PC-9 (cell line): ENCODE measurements around the gene RPRML. TPM values are rescaled to one million over a fixed set of nuclear protein-coding genes. Genes with fewer than 3 reads are reported as not detected.
"Not testable (repeated sequence)": the region's sequence is repeated elsewhere in the genome, so short reads cannot be mapped to it uniquely, and the experiment has no call there.

Experiments used
- BruUV-seq: library from RNA; stranded (reverse); fragments of 400-500 nt; replicated peaks from 2 replicates; lab custom pipeline; 2021; lab: Mats Ljungman, UMichigan
- CTCF ChIA-PET: fragments of 300-600 bp; sonication (Branson Sonifier 250); formaldehyde crosslinking; loops from one replicate; lab custom pipeline; 2022; ENCODE audit warnings: antibody characterized with exemption; lab: Charles Lee
- POLR2A ChIA-PET: fragments of 300-600 bp; sonication (Branson Sonifier 250); formaldehyde crosslinking; loops from one replicate; lab custom pipeline; 2022; ENCODE audit warnings: antibody characterized with exemption; ENCODE audit not compliant: unreplicated experiment; lab: Charles Lee
- DNase-seq, 2 experiments: peaks; one replicate each; pipeline versions ENCODE4 v3.0.0 to v3.0.0-alpha.2; 2015 to 2022; ENCODE audit warnings: mixed read lengths in 1 of 2
- H2AFZ ChIP-seq: fragments of 200-600 bp; sonication (generic); 2 replicates; pipeline ENCODE4 v1.8.1; 2017; ENCODE audit warnings: antibody characterized with exemption
- H3F3A ChIP-seq: fragments of 200-600 bp; sonication (generic); 2 replicates; pipeline ENCODE4 v1.8.1; 2017; ENCODE audit warnings: antibody characterized with exemption, mild to moderate bottlenecking, low read depth; ENCODE audit not compliant: insufficient read depth
- H3K27ac ChIP-seq: fragments of 200-600 bp; sonication (generic); 2 replicates; pipeline ENCODE4 v1.6.1; 2016; ENCODE audit warnings: mixed run types
- H3K27me3 ChIP-seq: fragments of 200-600 bp; sonication (generic); 2 replicates; pipeline ENCODE4 v1.6.1; 2016; ENCODE audit warnings: low read depth, mixed run types; ENCODE audit not compliant: insufficient read depth
- H3K36me3 ChIP-seq: fragments of 200-600 bp; sonication (generic); 2 replicates; pipeline ENCODE4 v1.6.1; 2016; ENCODE audit warnings: low read depth, mixed run types
- H3K4me1 ChIP-seq: fragments of 200-600 bp; sonication (generic); replicated peaks from 2 replicates; pipeline ENCODE4 v1.6.1; 2016; ENCODE audit warnings: mixed run types; ENCODE audit not compliant: insufficient read depth
- H3K4me2 ChIP-seq: fragments of 200-600 bp; sonication (generic); 2 replicates; pipeline ENCODE4 v1.6.1; 2017; ENCODE audit warnings: mixed run types
- H3K4me3 ChIP-seq: fragments of 200-600 bp; sonication (generic); 2 replicates; pipeline ENCODE4 v1.6.1; 2016; ENCODE audit warnings: mixed run types
- H3K79me2 ChIP-seq: fragments of 200-600 bp; sonication (generic); 2 replicates; pipeline ENCODE4 v1.6.1; 2017; ENCODE audit warnings: low read depth, mixed run types
- H3K9me2 ChIP-seq: fragments of 200-600 bp; sonication (generic); 2 replicates; pipeline ENCODE4 v1.8.1; 2017; ENCODE audit warnings: mild to moderate bottlenecking; ENCODE audit not compliant: insufficient read depth
- H3K9me3 ChIP-seq: fragments of 200-600 bp; sonication (generic); 2 replicates; pipeline ENCODE4 v1.8.1; 2016; ENCODE audit warnings: low read depth; ENCODE audit not compliant: insufficient read depth
- H4K20me1 ChIP-seq: fragments of 200-600 bp; sonication (generic); 2 replicates; pipeline ENCODE4 v1.8.1; 2017; ENCODE audit not compliant: insufficient read depth
- CTCF ChIP-seq: fragments of 200-600 bp; sonication (generic); conservative IDR thresholded peaks from 2 replicates; pipeline ENCODE4 v1.6.1; 2017; ENCODE audit warnings: mixed run types, antibody characterized with exemption, mild to moderate bottlenecking, moderate library complexity
- EZH2 ChIP-seq: fragments of 200-600 bp; sonication (generic); IDR thresholded peaks from 2 replicates; pipeline ENCODE4 v1.8.0; 2017; ENCODE audit warnings: antibody characterized with exemption, low read depth
- intact Hi-C: fragments of 100-400 bp; cut with micrococcal nuclease; formaldehyde crosslinking; loops from one replicate; pipeline ENCODE4 v1.10.0; 2022; ENCODE audit not compliant: unreplicated experiment
- total RNA-seq: library from RNA; stranded (reverse); gene quantifications from 2 replicates; pipeline ENCODE4 v1.2.3, GENCODE V29; 2021

RPRML gene
- total RNA-seq, 1 experiment from 2014 or later, result not detected

GRCh38 chr17:47012457-47012856 lies 33.4 kb upstream of the RPRML start:
- Histone ChIP-seq H2AFZ (no peak overlapping the region), H3K79me2 (no peaks in the 10 kb centered on the region), H3K4me2 (no peak overlapping the region), H3K27me3 (no peaks in the 10 kb centered on the region), H3K36me3 (no peaks in the 10 kb centered on the region), H3F3A (no peaks in the 10 kb centered on the region), H3K9me3 (no peaks in the 10 kb centered on the region), H3K4me3 (no peak overlapping the region), H3K4me1 (no peaks in the 10 kb centered on the region), H4K20me1 (no peaks in the 10 kb centered on the region), H3K27ac (no peak overlapping the region), H3K9me2 (no peaks in the 10 kb centered on the region)
- ChIA-PET POLR2A (no interaction called here), CTCF (interaction anchor here (0.6 kb wide), 1 partner anchor 379 kb away, joined by 3 read pairs; no protein-coding TSS in a partner anchor)
- DNase-seq, result no peak
- intact Hi-C loops, result no loop called here
- TF ChIP-seq EZH2, result no peak
- TF ChIP-seq CTCF, result no peak
- BruUV-seq, result no TSS peak

GRCh38 chr17:47009759-47010594 lies 30.9 kb upstream of the RPRML start:
- TF ChIP-seq CTCF (no peak), EZH2 (no peak)
- Histone ChIP-seq H3K9me2 (no peaks in the 10 kb centered on the region), H3K4me2 (no peak overlapping the region), H3K36me3 (no peaks in the 10 kb centered on the region), H4K20me1 (no peaks in the 10 kb centered on the region; the same call in 1 of the 2 replicates), H3F3A (no peaks in the 10 kb centered on the region), H3K4me1 (no peaks in the 10 kb centered on the region), H3K27ac (no peak overlapping the region), H3K27me3 (no peaks in the 10 kb centered on the region), H3K9me3 (no peaks in the 10 kb centered on the region), H2AFZ (no peak overlapping the region), H3K79me2 (no peaks in the 10 kb centered on the region), H3K4me3 (no peak overlapping the region)
- POLR2A ChIA-PET, result no interaction called here
- no peak for DNase-seq
- intact Hi-C loops, result no loop called here
- no TSS peak for BruUV-seq
- CTCF ChIA-PET, result interaction anchor here (1.2 kb wide), 1 partner anchor 67 kb away, joined by 4 read pairs; no protein-coding TSS in a partner anchor

- no peak overlapping the region for H3K27ac ChIP-seq
- H4K20me1 ChIP-seq, result no peaks in the 10 kb centered on the region; the same call in 1 of the 2 replicates
- no peak for DNase-seq
- no peaks in the 10 kb centered on the region for H3K9me3 ChIP-seq
- intact Hi-C loops, result no loop called here
- H3K4me1 ChIP-seq, result no peaks in the 10 kb centered on the region
- BruUV-seq, result no TSS peak
- no peaks in the 10 kb centered on the region for H3K79me2 ChIP-seq
- H3K9me2 ChIP-seq, result no peaks in the 10 kb centered on the region
- H3F3A ChIP-seq, result no peaks in the 10 kb centered on the region; the same call in 1 of the 2 replicates
- ChIA-PET CTCF (no interaction called here), POLR2A (no interaction called here)
- no peak overlapping the region for H3K4me2 ChIP-seq
- TF ChIP-seq CTCF (no peak), EZH2 (no peak)
- H3K36me3 ChIP-seq, result no peaks in the 10 kb centered on the region
- no peaks in the 10 kb centered on the region for H3K27me3 ChIP-seq
- H3K4me3 ChIP-seq, result no peak overlapping the region
- H2AFZ ChIP-seq, result no peak overlapping the region
Observed at GRCh38 chr17:47004906-47005305, 25.9 kb upstream of the RPRML start.

- H3K4me3 ChIP-seq, intact Hi-C loops, BruUV-seq, H3K79me2 ChIP-seq, H3K27me3 ChIP-seq, H4K20me1 ChIP-seq, H3K4me2 ChIP-seq, H2AFZ ChIP-seq, CTCF ChIA-PET, H3K9me3 ChIP-seq, H3F3A ChIP-seq, H3K4me1 ChIP-seq, POLR2A ChIA-PET, H3K36me3 ChIP-seq, DNase-seq, H3K9me2 ChIP-seq, H3K27ac ChIP-seq: not testable (repeated sequence)
Observed at GRCh38 chr17:47003864-47004263, 24.8 kb upstream of the RPRML start.
